ENCODE results near the gene RYR2.

- TF ChIP-seq GATA3 (IDR thresholded peaks at IDR 0.05; ENCODE audit: low read depth, low read length) = no peak
- TF ChIP-seq GATA2 (IDR thresholded peaks at IDR 0.05; ENCODE audit: low read depth, low read length) = no peak
Measured at GRCh38 chr1:237029240-237029639, 12.7 kb upstream of the RYR2 start.

Data from SH-SY5Y (cell line).